Osteoblast (primary cell): Measurements from ENCODE around the gene ACOT7. TPM values are rescaled to one million over a fixed set of nuclear protein-coding genes. Genes with fewer than 3 reads are reported as not detected.

ENCODE experiments used
- DNase-seq: peaks from one replicate; pipeline ENCODE4 v3.0.0; 2011; ENCODE audit warnings: low spot score, mixed read lengths; ENCODE audit not compliant: insufficient read length; ENCODE audit errors: missing footprints
- H2AFZ ChIP-seq: 2 replicates; pipeline ENCODE4 v1.6.0; 2011; ENCODE audit warnings: mild to moderate bottlenecking, low read length
- H3K27ac ChIP-seq: 2 replicates; pipeline ENCODE4 v1.5.1; 2011; ENCODE audit warnings: mild to moderate bottlenecking, low read depth, low read length, moderate library complexity
- H3K27me3 ChIP-seq: 2 replicates; pipeline ENCODE4 v1.6.0; 2012; ENCODE audit warnings: mild to moderate bottlenecking, control low read depth, inconsistent platforms, low read length, moderate library complexity; ENCODE audit not compliant: insufficient read depth
- H3K36me3 ChIP-seq: 2 replicates; pipeline ENCODE4 v1.5.1; 2011; ENCODE audit warnings: mild to moderate bottlenecking, low read length, control low read depth, moderate library complexity; ENCODE audit not compliant: insufficient read depth
- H3K4me1 ChIP-seq: 2 replicates; pipeline ENCODE4 v1.5.1; 2011; ENCODE audit warnings: mild to moderate bottlenecking, low read length, control low read depth, moderate library complexity; ENCODE audit not compliant: insufficient read depth
- H3K4me2 ChIP-seq: 2 replicates; pipeline ENCODE4 v1.6.0; 2011; ENCODE audit warnings: mild to moderate bottlenecking, low read length; ENCODE audit not compliant: insufficient read depth
- H3K4me3 ChIP-seq: fragments of 200-600 bp; sonication (generic); 3 replicates; pipeline ENCODE4 v1.5.1; 2012; ENCODE audit warnings: mild to moderate bottlenecking, low read length, inconsistent platforms; ENCODE audit not compliant: insufficient read depth
- H3K79me2 ChIP-seq: 2 replicates; pipeline ENCODE4 v1.6.0; 2012; ENCODE audit warnings: mild to moderate bottlenecking, low read length, control low read depth, inconsistent platforms; ENCODE audit not compliant: insufficient read depth
- H3K9me3 ChIP-seq: 2 replicates; pipeline ENCODE4 v1.5.1; 2011; ENCODE audit warnings: low read depth, low read length, control low read depth
- H4K20me1 ChIP-seq: 2 replicates; pipeline ENCODE4 v1.6.0; 2012; ENCODE audit warnings: mild to moderate bottlenecking, low read length, control low read depth; ENCODE audit not compliant: insufficient read depth
- CTCF ChIP-seq: IDR thresholded peaks from 2 replicates; pipeline ENCODE4 v1.5.1; 2011; ENCODE audit warnings: mild to moderate bottlenecking, low read depth, low read length, moderate library complexity; ENCODE audit errors: extremely low read depth
- total RNA-seq: library from RNA; depleted of rRNA; stranded (reverse); fragments of >200 nt; gene quantifications from 2 replicates; pipeline ENCODE4 v1.2.3, GENCODE V29; 2012

The ACOT7 gene
- total RNA-seq, 1 donor = 10.9 TPM

- TF ChIP-seq CTCF = no peak
- peaks cover 4% of the 10 kb centered on the region for H3K4me1 ChIP-seq
- no peaks in the 10 kb centered on the region for H3K79me2 ChIP-seq
- H3K27me3 ChIP-seq = peaks cover 29% of the 10 kb centered on the region
- no peak overlapping the region for H2AFZ ChIP-seq
- H3K9me3 ChIP-seq = no peaks in the 10 kb centered on the region
- H3K27ac ChIP-seq = no peak overlapping the region
- peaks cover 10% of the 10 kb centered on the region for H4K20me1 ChIP-seq
- peak overlapping the region; percentile 13 for H3K4me3 ChIP-seq
- H3K36me3 ChIP-seq = no peaks in the 10 kb centered on the region
- H3K4me2 ChIP-seq = no peak overlapping the region
- peak; percentile 94 for DNase-seq
These were observed 144.4 kb downstream of the ACOT7 start for GRCh38 chr1:6248932-6249738.

GRCh38 chr1:6248161-6248776 is 145.3 kb downstream of the ACOT7 start:
- Histone ChIP-seq H2AFZ (no peak overlapping the region), H3K27ac (no peak overlapping the region), H3K4me1 (peaks cover 4% of the 10 kb centered on the region), H3K27me3 (peaks cover 38% of the 10 kb centered on the region), H3K4me2 (no peak overlapping the region), H3K36me3 (no peaks in the 10 kb centered on the region), H4K20me1 (peaks cover 7% of the 10 kb centered on the region), H3K9me3 (no peaks in the 10 kb centered on the region), H3K79me2 (no peaks in the 10 kb centered on the region), H3K4me3 (no peak overlapping the region)
- peak; percentile 86 for DNase-seq
- TF ChIP-seq CTCF = no peak

- H3K4me3 ChIP-seq = no peak overlapping the region
- no peak for TF ChIP-seq CTCF
- DNase-seq = peak; percentile 81
- H4K20me1 ChIP-seq = peaks cover 7% of the 10 kb centered on the region
- H3K4me2 ChIP-seq = no peak overlapping the region
- no peak overlapping the region for H3K27ac ChIP-seq
- no peak overlapping the region for H2AFZ ChIP-seq
- H3K9me3 ChIP-seq = no peaks in the 10 kb centered on the region
- H3K27me3 ChIP-seq = peaks cover 44% of the 10 kb centered on the region
- H3K4me1 ChIP-seq = peaks cover 4% of the 10 kb centered on the region
- no peaks in the 10 kb centered on the region for H3K79me2 ChIP-seq
- H3K36me3 ChIP-seq = no peaks in the 10 kb centered on the region
These were observed 145.9 kb downstream of the ACOT7 start for GRCh38 chr1:6247651-6248050.
